HFF-Myc (cell line): Measurements from ENCODE around the gene ASB7.
"Not testable (repeated sequence)": the region's sequence is repeated elsewhere in the genome, so short reads cannot be mapped to it uniquely, and the experiment has no call there.

Experiments used
- DNase-seq: peaks from one replicate; pipeline ENCODE4 v3.0.0-alpha.2; 2011; ENCODE audit warnings: low read depth; ENCODE audit errors: extremely low read depth
- H3K4me3 ChIP-seq: replicated peaks from 2 replicates; pipeline ENCODE4 v1.5.1; 2011; ENCODE audit warnings: low read depth, mild to moderate bottlenecking, control low read depth, low read length
- CTCF ChIP-seq: IDR thresholded peaks from 2 replicates; pipeline ENCODE4 v1.5.1; 2012; ENCODE audit warnings: mild to moderate bottlenecking, low read depth, low read length, control low read depth; ENCODE audit errors: missing control alignments

ASB7 gene

GRCh38 chr15:100672959-100673358 is 70.6 kb downstream of the ASB7 start:
- DNase-seq = no peak
- no peak for TF ChIP-seq CTCF
- H3K4me3 ChIP-seq = no peak overlapping the region

- H3K4me3 ChIP-seq, DNase-seq: not testable (repeated sequence)
Measured at GRCh38 chr15:100679151-100679550, 76.8 kb downstream of the ASB7 start.

DNA sequence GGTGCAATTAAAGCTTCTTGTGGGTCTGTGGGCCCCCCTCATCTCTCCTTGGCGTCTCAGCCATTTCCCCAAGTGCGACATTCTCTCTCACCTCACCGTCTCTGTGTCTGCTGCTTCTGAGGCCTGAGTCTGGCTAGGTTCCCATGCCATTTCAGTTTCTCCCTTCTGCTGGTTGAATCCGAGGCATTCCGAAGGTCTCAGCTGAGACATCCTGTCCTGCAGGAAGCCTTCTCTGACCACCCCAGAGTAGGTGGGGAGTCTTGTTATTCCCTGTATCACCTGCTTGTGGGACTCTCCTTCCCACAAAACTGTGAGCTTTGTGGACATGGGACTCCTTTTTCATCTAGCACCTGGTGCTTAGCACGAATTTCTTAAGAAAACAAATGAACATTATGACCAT is 78.3 kb downstream of the ASB7 start:
- no peak overlapping the region for H3K4me3 ChIP-seq
- no peak for DNase-seq
- TF ChIP-seq CTCF = no peak

DNA sequence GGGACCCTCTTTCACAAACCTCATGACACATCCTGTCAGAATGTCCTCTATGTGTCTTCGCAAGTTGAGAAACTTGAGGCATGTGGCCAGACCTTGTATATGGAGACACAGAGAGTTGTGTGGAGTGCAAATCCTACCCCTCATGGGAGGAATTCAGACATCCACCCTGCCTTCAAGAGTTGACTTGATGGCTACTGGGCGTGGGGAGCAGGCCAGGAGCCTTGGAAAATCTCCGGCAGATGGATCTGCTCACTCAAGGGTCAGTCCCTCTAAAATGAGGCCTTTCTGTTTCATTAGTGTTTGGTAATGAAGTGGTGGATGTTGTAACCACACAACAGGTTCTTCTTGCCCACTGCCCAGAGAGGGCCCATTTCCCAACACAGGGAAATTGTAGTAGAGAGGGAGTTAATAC is 79.0 kb downstream of the ASB7 start:
- H3K4me3 ChIP-seq = no peak overlapping the region
- TF ChIP-seq CTCF = no peak
- no peak for DNase-seq

GRCh38 chr15:100682468-100682867 is 80.1 kb downstream of the ASB7 start:
- no peak for TF ChIP-seq CTCF
- no peak overlapping the region for H3K4me3 ChIP-seq
- no peak for DNase-seq

GRCh38 chr15:100683434-100683833 is 81.0 kb downstream of the ASB7 start:
- DNase-seq = no peak
- H3K4me3 ChIP-seq = no peak overlapping the region
- TF ChIP-seq CTCF = no peak

GRCh38 chr15:100684591-100684990 is 82.2 kb downstream of the ASB7 start:
- TF ChIP-seq CTCF = no peak
- DNase-seq = no peak
- H3K4me3 ChIP-seq = no peak overlapping the region
